HG03442 (cell line): ENCODE results near the gene DCANP1.

Experiments used
- ATAC-seq: cut with Tn5 transposase; IDR thresholded peaks from one replicate; pipeline ENCODE4 v1.9.1; 2021; ENCODE audit warnings: mild to moderate bottlenecking, moderate library complexity; ENCODE audit not compliant: unreplicated experiment

The DCANP1 gene

DNA sequence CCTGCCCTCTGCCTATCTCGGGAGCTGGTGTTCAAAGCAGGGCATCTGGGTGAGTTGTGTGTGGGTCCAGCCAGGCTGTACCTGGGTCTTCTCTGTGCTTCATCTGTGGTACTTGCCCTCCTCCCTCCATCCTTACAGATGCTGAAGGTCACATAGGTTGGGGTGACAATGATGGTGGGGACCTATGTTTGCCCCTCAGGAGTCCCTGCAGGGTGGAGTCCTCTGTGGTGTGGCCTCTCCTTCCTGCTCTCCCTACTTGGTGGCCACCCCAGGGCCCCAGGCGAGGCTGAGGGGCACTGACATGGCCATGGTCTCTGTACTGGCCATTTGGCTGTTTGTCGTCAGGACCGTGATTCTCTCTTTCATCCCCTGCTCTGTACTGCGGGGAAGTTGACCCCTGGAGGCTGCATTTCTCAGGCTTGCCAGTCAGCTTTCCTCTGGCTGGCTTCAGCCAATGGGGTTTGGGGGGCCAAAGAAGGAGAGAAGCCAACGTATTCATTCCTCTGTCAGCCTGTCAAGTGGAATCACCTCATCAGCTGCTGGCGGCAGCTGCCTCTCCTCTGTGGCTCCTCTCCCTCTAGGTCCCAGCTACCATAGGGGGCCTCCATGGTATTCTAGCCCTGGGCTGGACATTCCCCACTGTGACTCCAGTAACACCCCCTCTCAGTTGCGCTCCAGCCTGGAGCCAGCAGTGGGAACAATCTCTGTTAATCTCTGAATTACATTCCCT lies 4.6 kb downstream of the DCANP1 start:
- no peak for ATAC-seq

DNA sequence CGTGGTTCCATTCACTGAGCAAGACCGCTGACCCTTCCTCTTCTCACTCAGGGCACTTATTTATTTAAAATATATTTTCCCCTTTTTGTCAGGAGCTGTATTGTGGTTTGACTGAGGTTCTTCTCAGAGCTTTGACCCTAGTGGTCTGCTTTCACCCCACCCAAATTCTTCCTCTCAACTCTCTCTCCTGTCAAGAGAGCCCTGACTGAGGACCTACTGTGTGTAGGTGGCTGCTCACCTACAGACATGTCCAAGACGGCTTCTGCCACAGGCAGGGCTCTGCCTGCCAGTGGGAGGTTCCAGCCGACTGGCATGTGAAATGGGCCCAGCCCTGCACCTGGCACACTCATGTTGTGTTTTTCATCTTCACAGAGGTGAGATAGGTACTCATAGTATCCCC lies 5.2 kb downstream of the DCANP1 start:
- ATAC-seq: no peak

DNA sequence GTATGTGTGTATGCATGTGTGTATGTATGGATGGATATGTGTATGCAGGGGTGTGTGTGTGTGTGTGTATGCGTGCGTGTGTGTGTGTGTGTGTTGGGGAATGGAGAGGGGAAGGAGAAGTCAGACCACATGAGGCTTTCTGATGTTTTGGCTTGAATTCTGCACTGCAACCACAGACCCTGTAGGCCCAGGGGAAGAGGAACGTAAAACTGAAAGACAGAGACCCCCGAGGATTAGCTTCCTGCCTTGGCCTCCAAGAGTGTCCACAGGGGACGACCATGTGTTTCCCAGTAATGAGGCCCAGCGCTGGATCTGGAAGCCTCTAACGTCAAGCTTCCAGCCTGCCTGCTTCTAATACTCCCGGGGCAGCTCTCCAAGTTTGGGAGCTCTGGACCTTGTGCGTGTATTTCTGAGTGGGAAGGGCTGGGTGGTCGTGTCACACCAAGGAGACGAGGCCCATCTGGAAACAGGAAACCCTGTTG lies 5.8 kb downstream of the DCANP1 start:
- ATAC-seq: no peak

DNA sequence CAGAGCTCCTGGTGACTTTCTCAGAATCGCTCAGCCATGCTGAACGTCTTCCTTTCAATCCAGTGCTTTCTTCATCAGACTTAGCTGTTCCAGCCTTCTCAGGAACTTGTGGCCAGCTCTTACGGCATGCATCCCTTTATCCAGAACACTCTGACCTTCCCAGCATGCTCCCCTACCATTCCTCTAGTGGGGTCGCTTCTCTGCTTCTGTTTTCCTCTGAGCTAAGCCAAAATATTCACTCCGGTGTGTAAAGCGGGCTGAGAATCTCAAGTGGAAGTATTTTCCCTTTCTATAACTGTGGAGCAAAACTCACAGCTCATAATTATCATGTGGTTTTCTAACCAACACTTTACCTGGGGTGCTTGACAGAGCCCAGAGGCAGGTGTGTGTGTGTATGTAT lies 6.2 kb downstream of the DCANP1 start:
- no peak for ATAC-seq

DNA sequence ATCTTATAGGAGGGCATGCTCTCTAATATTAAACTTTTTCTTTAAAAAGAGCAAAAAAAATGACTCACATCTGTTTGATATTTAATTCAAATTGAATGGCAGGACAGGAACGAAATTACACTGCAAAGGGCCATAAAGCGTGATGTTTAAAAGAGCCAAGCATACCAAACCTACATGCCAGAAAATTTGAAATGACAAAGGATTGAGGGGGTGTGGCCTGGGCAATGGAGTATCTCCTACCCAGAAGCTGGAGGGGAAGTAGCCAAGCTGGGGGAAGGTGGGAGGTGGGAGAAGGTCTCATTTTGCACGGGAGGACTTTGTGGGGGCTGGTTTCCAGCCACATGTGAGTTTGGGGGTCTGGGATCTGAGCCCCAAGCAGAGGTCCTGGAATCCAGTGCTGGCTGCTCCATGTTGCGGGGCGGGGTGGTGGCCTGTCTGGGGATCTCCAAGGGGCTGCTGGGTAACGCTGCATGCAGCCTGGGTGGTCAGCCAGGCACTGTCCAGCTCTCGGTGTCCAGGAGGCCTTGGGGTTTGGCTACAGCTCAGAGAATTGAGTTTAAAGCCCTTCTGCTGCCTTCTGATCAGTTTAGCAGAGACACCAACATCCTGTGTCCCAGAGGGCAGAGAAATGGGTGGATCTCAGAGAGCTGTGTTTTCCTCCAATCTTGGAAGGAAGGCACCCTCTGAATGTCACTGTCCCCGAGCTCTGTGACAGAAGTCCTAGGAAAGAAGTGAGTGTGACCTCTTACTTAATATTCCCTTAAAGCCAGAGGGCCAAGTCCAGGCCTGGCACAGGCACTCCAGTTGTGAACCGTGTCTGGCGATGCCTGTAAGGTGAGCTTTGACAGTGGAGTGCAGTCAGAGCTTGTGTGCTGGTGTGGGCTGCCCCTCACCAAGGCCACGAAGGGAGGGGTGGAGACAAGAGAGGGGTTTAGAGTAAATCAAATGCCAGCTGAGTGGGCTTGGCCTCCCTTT lies 7.6 kb downstream of the DCANP1 start:
- no peak for ATAC-seq

DNA sequence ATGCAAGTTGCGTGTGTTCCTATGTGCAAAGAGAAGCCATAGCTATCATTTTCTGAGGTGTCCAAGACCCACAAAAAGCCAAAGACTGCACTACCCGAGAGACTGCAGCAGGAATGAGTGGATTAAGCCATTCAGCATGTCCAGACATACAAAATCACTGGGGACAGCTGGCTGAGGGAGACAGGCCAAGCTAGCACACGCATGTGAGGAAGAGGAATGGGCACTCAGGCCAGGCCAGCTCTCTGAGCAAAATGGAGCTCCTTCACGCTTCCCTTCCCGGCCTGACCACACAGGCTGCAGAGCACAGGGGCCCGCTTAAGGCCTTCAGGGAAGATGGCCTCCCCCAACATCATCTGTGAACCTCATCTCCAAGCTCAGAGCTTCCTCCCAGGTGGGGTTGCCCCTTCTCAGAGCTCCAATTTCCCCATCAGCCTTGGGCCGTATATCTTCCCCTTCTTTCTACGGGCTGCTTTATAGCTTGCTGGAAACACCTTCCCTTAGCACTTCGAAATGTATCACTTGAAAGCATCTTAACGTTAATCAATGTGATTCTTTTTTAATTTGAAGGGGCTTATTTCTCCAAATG lies 8.4 kb downstream of the DCANP1 start:
- no peak for ATAC-seq

DNA sequence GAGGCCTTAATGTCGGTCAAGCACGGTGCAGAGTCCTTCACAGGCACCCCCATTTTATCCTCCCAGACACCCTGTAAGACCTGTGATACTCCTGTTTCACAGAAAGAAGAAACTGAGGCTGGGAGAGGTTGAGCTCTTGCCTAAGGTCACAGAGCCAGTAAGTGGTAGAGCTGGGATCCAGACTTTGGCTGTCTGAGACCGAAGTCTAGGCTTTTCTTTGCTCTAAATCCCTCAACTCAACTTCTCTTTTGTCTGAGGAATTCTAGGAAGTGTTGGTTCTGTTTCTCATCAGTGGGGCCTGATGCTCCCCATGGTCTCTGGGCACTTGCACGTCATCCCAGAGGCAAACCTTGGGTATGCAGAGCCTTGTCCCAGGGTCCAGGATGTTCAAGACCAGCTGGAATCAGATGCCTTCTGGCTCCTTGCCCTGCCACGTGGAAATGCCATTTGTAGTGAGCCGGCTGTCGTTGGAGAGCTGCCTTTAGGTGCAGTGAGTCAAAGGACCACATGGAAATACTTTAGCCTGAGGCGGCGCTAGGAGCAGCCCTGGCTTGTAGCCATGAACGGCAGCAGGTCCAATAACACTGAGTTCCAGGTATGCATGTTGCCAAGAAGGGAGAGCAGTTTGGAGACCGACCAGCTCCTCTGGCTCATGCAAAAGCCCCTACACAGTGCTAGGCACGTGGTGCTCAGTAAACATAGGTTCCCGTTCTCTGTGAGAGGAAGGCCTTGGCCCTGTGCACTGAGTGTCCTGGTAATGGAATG lies 9.2 kb downstream of the DCANP1 start:
- ATAC-seq: no peak

DNA sequence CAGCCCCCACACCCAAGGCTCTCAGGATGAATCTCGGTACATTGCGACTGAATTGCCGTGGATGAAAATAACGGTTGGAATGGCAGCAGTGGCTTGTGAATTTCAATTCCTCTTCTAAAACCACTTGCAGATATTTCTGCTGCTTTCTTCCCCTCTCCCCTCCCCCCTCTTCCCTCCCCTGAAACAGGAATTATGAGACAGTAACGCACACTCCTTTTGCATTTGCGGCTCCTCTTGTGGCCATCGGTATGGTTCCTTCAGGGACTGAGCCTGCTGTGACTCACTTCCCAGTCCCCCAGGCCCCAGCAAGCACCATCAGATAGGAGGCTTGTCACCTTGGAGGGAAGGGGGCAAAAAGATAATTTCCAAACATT lies 9.7 kb downstream of the DCANP1 start:
- ATAC-seq: no peak

DNA sequence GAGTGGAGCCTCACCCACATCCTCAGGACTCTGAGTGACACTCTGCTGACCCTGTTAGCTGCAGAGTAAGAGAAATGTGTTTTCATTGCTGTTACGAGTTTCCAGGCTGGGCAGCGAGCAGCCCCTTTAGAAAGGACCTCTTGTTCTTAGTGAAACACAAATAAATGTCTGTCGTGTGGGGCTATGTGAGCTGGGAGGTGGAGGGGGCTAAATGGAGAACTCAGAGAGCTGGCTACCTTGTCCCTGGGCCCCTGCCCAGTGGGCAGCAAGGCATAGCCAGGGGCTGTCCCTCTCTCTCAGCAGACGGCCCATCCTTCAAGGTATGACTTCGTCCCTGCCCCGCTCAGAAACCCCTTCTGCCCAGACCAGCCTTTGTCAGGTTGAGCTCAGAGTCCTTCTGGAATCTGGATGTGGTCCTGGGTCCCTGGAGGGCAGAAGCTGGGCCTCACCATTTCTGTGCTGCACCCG lies 10.2 kb downstream of the DCANP1 start:
- no peak for ATAC-seq

DNA sequence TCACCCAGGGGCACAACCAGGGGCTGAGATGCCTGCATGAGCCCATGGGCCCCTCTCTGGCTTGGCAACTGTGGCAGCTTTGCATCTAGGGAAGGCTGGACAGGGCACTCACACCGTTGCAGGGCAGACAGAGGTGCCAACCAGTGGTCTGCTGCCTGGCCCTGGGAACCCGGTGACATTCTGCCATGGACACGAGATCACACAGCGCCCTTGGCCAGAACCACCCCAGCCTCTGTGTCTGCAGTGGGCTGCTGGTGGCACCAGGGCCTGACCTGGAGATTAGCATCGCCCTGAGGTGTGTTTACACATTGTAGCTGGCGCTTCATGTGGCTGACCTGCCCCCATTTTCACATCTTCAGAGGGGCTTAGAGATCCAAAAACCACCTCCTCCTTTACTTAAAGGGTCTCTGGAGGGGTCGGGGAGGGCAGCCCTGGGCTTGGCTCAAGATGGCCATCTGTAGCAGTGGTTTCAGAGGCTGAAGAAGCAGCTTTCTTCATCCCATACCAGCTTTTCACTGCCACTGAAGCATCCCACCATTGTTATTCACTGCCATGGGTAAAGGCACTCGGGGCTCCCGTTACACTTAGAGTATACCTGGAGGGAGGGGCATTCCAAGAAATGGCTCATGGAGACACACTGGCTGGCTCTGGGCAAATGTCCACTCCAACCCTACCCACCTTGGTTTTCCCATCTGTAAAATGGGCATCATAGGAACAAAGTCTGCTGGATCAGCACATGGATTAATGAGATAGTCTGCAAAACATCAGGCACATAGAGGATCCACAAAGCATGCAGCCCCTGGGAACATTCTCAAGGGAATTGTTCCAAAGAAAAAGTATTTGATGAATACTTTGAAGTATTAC lies 11.4 kb downstream of the DCANP1 start:
- no peak for ATAC-seq

DNA sequence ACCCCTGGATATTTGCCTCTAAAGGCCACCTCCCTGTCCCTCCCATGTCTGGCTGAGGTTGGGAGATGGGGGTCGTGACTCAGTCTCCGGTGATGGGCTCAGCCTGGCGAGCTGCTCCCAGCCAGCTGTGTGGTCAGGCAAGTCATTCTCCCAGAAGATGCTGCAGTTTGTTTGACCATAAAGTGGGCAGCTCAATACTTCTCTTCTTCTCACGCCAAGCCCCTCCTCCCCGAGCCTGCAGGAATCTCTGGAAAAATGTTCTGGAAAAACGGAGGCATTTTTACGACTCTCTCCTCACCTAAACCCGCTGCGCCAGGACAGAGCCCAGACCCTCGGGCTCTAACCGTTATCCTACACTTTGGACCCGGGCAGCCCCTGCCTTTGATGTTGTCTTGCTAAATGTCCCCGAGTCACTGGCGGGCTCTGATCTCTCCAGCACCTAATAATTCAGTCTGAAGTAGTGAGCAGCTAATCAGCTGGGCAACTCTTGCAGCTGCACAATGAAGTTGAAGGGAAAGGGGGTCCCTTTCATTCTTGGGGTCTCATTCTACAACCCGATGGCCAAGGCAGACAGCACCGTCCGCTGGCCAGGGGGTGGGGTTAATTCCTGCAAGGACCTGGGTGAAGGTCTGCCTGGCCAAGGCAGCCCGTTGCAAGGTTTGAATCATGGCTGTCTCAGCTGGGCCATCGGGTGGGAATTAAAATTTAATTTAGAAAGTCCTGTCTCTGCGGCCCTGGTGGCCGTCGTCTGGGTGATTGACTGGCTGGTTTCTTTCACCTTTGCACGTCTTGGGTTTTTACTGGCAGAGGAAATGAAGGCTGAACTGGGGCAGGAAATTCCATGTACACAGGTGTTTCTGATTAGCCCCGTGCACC lies 12.3 kb downstream of the DCANP1 start:
- ATAC-seq: no peak

DNA sequence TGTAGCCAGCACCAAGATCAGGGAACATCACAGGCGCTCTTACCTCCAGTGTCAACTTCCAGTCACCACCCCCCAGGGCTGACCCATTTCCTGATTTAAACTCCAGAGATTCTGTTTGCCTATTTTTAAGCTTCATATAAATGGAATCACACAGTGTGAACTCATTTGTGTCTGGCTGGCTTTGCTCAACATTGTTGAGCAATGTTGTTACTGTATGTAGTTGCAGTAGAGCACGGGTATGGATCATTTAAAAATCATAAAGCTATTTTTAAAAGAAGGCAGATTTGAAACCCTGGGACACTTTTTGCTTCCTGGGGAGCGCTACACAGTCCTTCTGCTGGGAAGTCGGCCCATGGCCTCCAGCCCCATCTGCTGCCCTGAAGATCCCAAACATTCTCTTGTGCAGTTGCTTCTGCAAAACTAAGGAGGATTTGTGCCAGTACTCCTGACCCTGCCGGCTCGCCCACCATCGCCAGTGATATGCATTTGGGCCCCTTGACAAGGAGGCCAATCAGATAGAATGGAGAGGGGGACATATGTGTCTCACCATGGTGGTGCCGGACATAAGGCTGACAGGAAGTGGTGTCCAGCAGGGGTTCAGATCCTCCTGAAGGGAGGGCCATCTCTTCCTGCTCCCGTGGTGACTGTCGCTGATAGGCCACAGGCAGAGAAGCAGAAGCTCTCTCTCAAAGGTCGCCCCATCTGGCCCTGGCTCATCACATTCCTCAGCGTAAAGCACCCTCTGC lies 13.3 kb downstream of the DCANP1 start:
- no peak for ATAC-seq

DNA sequence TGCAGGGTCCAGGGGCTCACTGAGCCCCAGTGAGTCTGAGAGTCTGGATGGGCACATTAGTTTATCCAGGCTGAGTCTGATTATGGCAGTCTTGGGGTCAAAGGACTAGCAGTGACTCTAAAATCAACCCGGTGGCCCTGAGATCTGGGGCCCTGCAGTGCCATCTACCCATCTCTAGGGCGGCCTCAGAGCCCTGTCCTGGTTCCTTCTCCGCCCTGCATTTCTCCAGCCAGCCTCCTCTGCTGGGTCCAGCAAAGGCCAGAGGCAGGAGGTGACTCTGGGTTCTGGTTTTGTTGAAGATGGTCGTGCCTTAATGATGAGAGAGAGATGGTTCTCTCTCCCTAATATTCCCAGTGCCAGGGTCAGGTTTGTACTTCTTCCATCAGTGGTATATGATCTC lies 15.0 kb downstream of the DCANP1 start:
- ATAC-seq: no peak

DNA sequence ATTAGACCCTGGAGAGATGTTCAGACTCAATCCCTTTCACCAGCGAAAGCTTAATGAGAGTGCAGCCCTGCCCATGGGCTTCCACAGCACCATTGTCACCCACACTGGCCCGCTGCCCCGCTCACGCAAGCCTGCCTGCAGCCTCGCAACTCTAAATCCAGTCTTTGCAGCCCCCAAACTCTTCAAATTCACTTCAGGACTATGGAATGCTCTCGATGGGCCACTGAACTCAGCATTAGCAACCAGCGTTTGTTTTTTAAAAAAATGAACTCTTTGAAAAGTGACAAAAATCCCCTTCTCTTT lies 17.1 kb downstream of the DCANP1 start:
- ATAC-seq: no peak

DNA sequence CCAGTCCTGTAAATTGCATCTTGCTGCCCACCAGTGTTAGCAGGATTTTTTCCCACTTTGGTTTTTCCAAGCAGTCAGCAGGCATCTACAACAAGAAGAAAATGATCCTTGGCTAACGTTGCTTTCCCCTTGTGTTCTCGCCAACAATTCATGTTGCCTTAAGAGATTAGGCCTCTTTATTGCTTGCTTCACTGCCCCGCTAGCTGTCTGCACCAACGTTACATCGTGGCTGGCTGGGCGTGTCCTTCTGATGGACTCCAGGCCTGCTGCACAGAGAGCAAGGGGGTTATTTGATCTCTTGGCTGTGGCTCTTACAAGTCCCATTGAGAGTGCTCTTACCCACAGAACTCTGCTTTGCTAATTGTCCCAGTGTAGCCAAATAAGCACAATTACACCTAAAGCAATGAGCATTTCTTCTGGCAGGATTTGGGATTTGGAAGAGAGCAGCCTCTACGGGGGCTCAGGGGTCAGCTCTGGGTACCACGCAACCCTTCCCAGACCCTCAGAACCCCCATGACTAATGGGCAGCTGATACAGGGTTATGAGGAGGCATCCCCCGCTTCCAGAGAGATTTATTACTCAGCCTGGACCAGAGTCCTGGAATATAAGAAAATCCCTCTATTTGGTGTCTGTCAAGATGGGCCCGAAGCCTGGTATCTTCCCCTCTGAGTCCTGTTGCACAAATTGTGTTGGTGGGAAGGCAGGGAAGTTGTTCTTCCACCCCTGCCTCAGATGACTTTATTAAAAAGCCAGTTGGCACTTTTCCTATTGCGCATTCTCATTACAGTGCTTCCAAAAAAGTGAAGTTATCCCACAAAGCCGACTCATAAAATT lies 17.6 kb downstream of the DCANP1 start:
- ATAC-seq: no peak

DNA sequence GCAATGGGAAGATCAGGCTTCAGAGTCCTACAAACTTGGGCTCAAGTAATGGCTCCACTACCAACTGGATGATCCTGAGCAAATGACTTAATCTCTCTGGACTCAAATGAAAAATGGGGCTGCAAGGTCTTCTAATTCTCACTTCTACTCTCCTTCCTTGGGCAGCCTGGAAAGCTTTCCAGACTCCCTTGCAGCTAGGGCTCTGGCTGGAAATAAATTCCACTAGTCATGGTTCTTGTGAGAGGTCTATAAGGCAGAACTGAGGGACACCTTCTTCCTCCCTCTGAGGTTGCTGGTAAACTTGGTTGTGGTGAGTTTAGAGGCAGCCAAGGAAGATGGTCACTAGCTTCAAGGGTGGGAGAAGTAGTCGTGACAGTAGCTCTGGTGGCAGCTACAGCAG lies 18.6 kb downstream of the DCANP1 start:
- ATAC-seq: no peak
